Medulla oblongata (tissue), 1 donor: ENCODE results near the gene SSTR3.
"Not testable (repeated sequence)": the region's sequence is repeated elsewhere in the genome, so short reads cannot be mapped to it uniquely, and the experiment has no call there.

Source experiments
- DNase-seq: peaks from one replicate; pipeline ENCODE4 v3.0.0-alpha.2; 2015; ENCODE audit errors: extremely low spot score

SSTR3 gene

GRCh38 chr22:37211075-37211865 lies 1.0 kb downstream of the SSTR3 start:
- DNase-seq: no peak

GRCh38 chr22:37210041-37210803 lies 2.1 kb downstream of the SSTR3 start:
- DNase-seq: no peak

- DNase-seq: no peak
These were observed 3.0 kb downstream of the SSTR3 start for GRCh38 chr22:37209140-37209845.

GRCh38 chr22:37208401-37209139 lies 3.7 kb downstream of the SSTR3 start:
- no peak for DNase-seq

- DNase-seq: no peak
These were observed 4.3 kb downstream of the SSTR3 start for GRCh38 chr22:37207981-37208380.

- no peak for DNase-seq
These were observed 5.1 kb downstream of the SSTR3 start for GRCh38 chr22:37206841-37207821.

- no peak for DNase-seq
These were observed 6.0 kb downstream of the SSTR3 start for GRCh38 chr22:37206118-37206840.

GRCh38 chr22:37205046-37205445 lies 7.2 kb downstream of the SSTR3 start:
- no peak for DNase-seq

- no peak for DNase-seq
These were observed 8.1 kb downstream of the SSTR3 start for GRCh38 chr22:37204045-37204655.

- no peak for DNase-seq
These were observed 8.8 kb downstream of the SSTR3 start for GRCh38 chr22:37203354-37204044.

GRCh38 chr22:37202716-37203115 lies 9.6 kb downstream of the SSTR3 start:
- DNase-seq: no peak

- DNase-seq: no peak
These were observed 10.2 kb downstream of the SSTR3 start for GRCh38 chr22:37202001-37202555.

GRCh38 chr22:37201443-37201820 lies 10.8 kb downstream of the SSTR3 start:
- DNase-seq: not testable (repeated sequence)

- no peak for DNase-seq
These were observed 12.5 kb downstream of the SSTR3 start for GRCh38 chr22:37199760-37200108.

- peak; percentile 98 for DNase-seq
These were observed 13.0 kb downstream of the SSTR3 start for GRCh38 chr22:37199103-37199759.

GRCh38 chr22:37198258-37199102 lies 13.8 kb downstream of the SSTR3 start:
- DNase-seq: peak; percentile 84
